ENCODE measurements around the gene PIWIL4.

PIWIL4 gene

DNA sequence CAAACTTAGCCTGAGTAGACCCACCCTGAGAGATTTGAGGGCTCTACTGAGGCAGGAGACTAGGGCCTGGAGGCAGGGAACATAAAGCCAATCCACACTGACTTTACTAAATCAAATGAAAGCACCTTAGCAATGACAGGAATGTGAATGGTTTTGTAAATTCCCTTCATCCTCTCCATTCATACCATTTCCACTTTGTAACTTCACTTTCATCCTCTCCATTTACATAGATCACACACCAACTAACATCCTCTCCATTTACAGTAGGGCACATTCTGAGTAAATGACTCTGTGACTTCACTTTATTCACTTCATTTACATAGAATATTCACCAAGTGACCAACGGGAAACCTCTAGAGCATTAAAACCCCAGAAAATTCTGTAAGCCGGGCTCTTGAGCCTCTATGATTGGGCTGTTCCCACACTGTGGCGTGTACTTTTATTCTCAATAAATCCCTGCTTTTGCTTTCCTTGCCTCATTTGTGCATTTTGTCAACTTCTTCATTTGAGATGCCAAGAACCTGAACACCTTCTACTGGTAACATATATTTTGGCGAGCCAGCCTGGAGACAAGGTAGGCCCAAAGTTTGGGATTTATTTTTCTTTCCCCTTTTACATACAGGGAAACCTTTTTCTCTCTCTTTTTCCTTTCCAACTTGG is 82.9 kb downstream of the PIWIL4 start:
- TF ChIP-seq, protein P1, sequence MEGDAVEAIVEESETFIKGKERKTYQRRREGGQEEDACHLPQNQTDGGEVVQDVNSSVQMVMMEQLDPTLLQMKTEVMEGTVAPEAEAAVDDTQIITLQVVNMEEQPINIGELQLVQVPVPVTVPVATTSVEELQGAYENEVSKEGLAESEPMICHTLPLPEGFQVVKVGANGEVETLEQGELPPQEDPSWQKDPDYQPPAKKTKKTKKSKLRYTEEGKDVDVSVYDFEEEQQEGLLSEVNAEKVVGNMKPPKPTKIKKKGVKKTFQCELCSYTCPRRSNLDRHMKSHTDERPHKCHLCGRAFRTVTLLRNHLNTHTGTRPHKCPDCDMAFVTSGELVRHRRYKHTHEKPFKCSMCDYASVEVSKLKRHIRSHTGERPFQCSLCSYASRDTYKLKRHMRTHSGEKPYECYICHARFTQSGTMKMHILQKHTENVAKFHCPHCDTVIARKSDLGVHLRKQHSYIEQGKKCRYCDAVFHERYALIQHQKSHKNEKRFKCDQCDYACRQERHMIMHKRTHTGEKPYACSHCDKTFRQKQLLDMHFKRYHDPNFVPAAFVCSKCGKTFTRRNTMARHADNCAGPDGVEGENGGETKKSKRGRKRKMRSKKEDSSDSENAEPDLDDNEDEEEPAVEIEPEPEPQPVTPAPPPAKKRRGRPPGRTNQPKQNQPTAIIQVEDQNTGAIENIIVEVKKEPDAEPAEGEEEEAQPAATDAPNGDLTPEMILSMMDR (IDR thresholded peaks at IDR 0.05), result no peak

DNA sequence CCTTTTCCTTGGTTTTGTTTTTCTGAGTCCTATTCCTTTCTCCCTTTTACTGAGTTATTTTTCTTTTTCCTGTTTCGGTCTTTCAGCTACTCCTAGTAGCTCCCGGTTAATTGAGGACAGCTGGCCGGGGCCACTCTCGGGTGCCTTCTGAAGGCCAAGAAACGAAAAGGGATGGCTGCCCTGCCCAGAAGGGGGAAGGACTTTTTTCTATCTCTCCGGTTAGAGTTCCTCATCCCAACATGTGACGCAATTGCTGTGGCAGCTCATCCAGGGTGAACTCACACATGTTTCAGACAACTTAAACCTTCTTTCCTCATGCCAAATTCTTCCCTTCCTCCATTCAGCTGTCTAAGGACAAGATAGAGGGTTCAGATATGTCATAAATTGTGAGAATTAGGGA is 83.6 kb downstream of the PIWIL4 start:
- TF ChIP-seq, protein P1 (IDR thresholded peaks at IDR 0.05), result no peak

DNA sequence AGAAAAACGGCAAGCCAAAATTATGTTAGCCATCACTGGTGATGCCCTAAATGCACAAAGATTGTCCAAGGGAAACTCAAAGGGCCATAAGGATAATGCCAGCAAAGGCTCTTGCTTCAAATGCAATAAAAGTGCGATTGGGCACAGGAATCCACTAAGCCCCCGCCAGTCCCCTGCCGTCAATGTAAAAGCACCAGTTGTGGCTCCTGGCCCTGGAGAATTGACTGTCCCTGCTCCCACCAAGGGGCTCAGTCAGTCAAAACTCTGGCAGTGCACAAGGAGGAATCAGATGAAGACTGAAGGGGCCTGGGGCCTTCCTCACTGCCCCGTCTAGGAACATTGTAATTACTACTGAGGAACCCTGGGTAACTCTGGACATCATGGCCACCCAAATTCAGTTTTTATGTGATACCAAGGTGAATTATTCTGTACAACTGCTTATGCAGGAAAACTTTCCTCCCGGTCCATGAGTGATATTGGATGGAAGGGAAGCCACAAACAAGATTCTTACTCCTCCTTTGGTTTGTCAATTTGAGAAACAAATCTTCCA is 85.6 kb downstream of the PIWIL4 start:
- TF ChIP-seq, protein P1 (IDR thresholded peaks at IDR 0.05), result no peak

DNA sequence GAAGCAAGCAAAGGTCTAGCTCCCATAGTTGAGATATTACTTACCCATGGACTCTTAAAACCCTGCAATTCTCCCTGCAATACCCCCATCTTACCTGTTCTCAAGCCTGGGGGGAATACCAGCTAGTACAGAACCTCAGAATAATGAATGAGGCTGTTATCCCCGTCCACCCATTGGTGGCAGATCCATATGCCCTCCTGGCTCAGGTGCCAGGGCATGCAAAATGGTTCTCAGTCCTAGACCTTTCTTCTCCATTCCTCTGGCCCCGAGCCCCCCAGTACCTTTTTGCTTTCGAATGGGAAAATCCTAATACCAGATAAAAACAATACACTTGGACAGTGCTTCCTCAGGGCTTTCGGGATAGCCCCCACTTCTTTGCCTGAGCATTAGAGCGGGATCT is 86.4 kb downstream of the PIWIL4 start:
- TF ChIP-seq, protein P1 (IDR thresholded peaks at IDR 0.05), result no peak

DNA sequence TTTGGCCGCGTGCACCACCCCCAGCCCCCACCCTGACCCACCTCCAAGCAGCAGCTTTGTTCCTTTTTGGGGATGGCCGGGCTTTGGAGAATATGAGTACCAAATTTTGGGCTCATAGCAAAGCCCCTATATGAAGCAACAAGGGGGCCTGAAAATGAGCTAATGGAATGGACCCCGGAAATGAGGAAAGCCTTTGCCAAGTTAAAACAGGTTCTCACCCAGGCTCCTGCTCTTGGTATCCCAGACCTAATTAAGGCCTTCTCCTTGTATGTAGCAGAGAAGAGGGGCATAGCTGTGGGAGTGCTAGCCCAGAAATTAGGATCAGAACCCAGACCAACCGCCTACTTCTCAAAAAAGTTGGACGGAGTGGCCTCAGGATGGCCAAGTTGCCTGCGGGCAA is 87.0 kb downstream of the PIWIL4 start:
- TF ChIP-seq, protein P1 (IDR thresholded peaks at IDR 0.05), result no peak

DNA sequence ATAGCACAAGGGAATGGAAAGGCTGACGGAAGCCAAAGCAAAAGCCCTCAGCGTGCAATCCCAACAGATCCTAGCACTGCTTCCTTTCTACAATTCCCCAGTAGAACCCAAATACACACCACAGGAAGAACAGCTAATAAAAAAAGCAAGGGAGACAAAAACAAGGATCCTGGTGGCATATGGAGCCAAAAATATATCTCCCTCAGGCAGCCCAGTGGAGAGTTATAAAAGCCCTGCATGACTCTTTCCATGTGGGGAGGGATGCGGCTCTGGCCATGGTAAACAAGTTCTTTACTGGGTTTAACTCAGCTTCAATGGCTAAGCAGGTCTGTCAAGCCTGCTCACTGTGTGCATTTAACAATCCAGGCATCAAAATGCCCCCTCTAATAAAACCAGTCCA is 88.1 kb downstream of the PIWIL4 start:
- TF ChIP-seq, protein P1 (IDR thresholded peaks at IDR 0.05), result no peak

DNA sequence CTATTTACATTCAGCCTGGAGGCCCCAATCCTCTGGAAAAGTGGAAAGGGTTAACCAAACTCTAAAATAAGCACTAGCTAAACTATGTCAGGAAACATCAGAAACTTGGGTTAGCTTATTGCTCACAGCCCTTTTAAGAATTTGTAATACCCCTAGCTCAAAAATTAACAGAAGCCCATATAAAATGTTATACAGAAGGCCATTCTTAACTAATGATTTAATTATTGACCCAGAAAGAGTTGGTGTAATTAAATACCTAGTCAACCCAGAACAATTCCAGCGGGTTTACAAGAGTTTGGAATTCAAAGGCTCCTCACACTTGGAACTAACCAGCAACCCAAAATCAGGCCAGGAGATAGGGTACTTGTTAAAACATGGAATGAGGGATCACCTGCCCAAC is 88.8 kb downstream of the PIWIL4 start:
- TF ChIP-seq, protein P1 (IDR thresholded peaks at IDR 0.05), result no peak

DNA sequence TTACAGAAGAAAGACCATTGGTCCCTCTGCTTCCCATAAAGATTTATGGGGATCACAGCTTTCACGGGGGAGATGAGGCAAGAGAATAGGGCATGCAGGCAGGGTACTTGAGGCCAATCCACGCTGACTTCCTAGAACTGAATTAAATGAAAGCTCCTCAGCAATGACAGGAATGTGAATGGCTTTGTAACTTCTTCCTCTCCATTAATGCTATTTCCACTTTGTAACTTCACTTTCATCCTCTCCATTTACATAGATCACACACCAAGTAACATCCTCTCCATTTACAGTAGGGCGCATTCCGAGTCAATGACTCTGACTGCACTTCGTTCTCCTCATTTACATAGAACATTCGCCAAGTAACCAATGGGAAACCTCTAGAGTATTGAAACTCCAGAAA is 89.8 kb downstream of the PIWIL4 start:
- TF ChIP-seq, protein P1 (IDR thresholded peaks at IDR 0.05), result no peak

Data from LNCAP (cell line).